ENCODE results near the gene PLD4.
"Not testable (repeated sequence)": the region's sequence is repeated elsewhere in the genome, so short reads cannot be mapped to it uniquely, and the experiment has no call there.

- TF ChIP-seq, protein P1, sequence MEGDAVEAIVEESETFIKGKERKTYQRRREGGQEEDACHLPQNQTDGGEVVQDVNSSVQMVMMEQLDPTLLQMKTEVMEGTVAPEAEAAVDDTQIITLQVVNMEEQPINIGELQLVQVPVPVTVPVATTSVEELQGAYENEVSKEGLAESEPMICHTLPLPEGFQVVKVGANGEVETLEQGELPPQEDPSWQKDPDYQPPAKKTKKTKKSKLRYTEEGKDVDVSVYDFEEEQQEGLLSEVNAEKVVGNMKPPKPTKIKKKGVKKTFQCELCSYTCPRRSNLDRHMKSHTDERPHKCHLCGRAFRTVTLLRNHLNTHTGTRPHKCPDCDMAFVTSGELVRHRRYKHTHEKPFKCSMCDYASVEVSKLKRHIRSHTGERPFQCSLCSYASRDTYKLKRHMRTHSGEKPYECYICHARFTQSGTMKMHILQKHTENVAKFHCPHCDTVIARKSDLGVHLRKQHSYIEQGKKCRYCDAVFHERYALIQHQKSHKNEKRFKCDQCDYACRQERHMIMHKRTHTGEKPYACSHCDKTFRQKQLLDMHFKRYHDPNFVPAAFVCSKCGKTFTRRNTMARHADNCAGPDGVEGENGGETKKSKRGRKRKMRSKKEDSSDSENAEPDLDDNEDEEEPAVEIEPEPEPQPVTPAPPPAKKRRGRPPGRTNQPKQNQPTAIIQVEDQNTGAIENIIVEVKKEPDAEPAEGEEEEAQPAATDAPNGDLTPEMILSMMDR (IDR thresholded peaks at IDR 0.05), result not testable (repeated sequence)
- TF ChIP-seq POLR2AphosphoS5, POLR2A (IDR thresholded peaks at IDR 0.05): not testable (repeated sequence)
Observed at GRCh38 chr14:104944016-104944308, 19.3 kb downstream of the PLD4 start.
